GM12875 (cell line): ENCODE measurements around the gene MAMLD1.

Experiments
- H3K4me3 ChIP-seq: one replicate; pipeline ENCODE4 v1.5.1; 2011; ENCODE audit warnings: low read depth, low read length, control low read depth
- CTCF ChIP-seq: IDR thresholded peaks from 2 replicates; pipeline ENCODE4 v1.5.1; 2011; ENCODE audit warnings: low read depth, mild to moderate bottlenecking, control low read depth, inconsistent platforms, low read length, moderate library complexity, borderline replicate concordance; ENCODE audit not compliant: insufficient read depth

Gene MAMLD1

GRCh38 chrX:150352581-150352980 lies 10.5 kb upstream of the MAMLD1 start:
- no peak overlapping the region for H3K4me3 ChIP-seq
- TF ChIP-seq CTCF = no peak

GRCh38 chrX:150355913-150356312 lies 7.2 kb upstream of the MAMLD1 start:
- H3K4me3 ChIP-seq = no peak overlapping the region
- TF ChIP-seq CTCF = no peak

GRCh38 chrX:150357790-150358189 lies 5.3 kb upstream of the MAMLD1 start:
- H3K4me3 ChIP-seq = no peak overlapping the region
- no peak for TF ChIP-seq CTCF

GRCh38 chrX:150358651-150359050 lies 4.5 kb upstream of the MAMLD1 start:
- no peak overlapping the region for H3K4me3 ChIP-seq
- no peak for TF ChIP-seq CTCF

- TF ChIP-seq CTCF = no peak
- no peak overlapping the region for H3K4me3 ChIP-seq
Measured at GRCh38 chrX:150360331-150360730, 2.8 kb upstream of the MAMLD1 start.

GRCh38 chrX:150361070-150361776 lies 1.9 kb upstream of the MAMLD1 start:
- H3K4me3 ChIP-seq = no peak overlapping the region
- TF ChIP-seq CTCF = no peak

- no peak for TF ChIP-seq CTCF
- H3K4me3 ChIP-seq = no peak overlapping the region
Measured at GRCh38 chrX:150361777-150362351, 1.3 kb upstream of the MAMLD1 start.
